ENCODE measurements around the gene EHMT2.
"Not testable (repeated sequence)": the region's sequence is repeated elsewhere in the genome, so short reads cannot be mapped to it uniquely, and the experiment has no call there.

EHMT2 gene

GRCh38 chr6:31915351-31915750, 17.9 kb upstream of the EHMT2 start:
- DNase-seq (ENCODE audit: low spot score) = no peak

- DNase-seq (ENCODE audit: low spot score) = no peak
Observed at GRCh38 chr6:31911826-31912585, 14.5 kb upstream of the EHMT2 start.

DNA sequence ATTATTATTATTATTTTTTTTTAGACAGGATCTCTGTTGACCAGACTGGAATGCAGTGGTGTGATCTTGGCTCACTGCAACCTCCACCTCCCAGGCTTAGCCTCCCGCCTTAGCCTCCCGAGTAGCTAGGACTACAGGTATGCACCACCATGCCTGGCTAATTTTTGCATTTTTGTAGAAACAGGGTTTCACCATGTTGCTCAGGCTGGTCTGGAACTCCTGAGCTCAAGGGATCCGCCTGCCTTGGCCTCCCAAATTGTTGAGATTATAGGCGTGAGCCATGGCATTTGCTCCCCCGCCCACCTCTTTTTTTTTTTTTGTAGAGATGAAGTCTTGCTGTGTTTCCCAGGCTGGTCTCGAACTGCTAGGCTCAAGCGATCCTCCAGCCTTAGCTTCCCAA, 11.8 kb upstream of the EHMT2 start:
- DNase-seq (ENCODE audit: low spot score) = not testable (repeated sequence)

GRCh38 chr6:31908791-31909190, 11.3 kb upstream of the EHMT2 start:
- no peak for DNase-seq (ENCODE audit: low spot score)

DNA sequence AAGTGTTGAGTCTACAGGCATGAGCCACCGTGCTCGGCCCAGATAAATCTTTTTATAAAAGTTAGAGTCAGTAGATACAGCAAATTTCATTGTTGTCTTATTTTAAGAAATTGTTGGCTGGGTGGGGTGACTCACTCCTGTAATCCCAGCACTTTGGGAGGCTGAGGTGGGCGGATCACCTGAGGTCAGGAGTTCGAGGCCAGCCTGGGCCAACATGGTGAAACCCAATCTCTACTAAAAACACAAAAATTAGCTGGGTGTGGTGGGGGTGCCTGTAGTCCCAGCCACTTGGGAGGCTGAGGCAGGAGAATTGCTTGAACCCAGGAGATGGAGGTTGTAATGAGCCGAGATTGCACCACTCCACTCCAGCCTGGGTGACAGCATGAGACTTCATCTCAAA, 10.8 kb upstream of the EHMT2 start:
- DNase-seq (ENCODE audit: low spot score) = not testable (repeated sequence)

- DNase-seq (ENCODE audit: low spot score) = no peak
Observed at GRCh38 chr6:31907158-31907813, 9.8 kb upstream of the EHMT2 start.

DNA sequence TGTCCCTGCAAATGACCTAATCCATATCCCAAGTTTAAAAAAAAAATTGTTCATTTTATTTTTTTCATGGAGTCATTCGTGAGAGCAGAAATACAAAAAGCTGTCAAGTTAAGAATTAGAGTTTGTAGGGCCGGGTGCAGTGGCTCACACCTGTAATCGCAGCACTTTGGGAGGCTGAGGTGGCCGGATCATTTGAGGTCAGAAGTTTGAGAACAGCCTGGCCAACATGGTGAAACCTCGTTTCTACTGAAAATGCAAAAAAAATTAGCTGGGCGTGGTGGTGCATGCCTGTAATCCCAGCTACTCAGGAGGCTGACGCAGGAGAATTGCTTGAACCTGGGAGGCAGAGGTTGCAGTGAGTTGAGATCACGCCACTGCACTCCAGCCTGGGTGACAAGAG, 9.2 kb upstream of the EHMT2 start:
- not testable (repeated sequence) for DNase-seq (ENCODE audit: low spot score)

DNA sequence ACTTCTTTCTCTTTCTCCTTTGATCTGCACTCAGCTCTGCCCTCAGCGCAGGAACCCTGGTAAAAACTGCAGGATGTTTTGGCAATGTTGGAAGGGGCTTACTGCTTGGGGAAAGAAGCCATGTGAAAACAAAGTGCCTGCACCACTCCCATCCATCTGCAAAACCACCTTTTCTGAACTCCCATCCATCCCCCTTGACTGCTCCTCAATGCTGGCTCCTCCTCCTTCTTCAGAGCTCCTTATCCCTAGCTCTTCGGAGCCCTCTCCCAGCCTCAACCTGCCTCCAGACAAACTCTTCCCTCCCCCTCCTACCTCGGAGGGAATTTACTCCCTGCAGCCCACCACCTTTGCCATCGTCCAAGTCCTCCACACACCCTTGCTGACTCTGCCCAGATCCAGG, 8.6 kb upstream of the EHMT2 start:
- DNase-seq (ENCODE audit: low spot score) = no peak

- no peak for DNase-seq (ENCODE audit: low spot score)
Observed at GRCh38 chr6:31905041-31905440, 7.5 kb upstream of the EHMT2 start.

DNA sequence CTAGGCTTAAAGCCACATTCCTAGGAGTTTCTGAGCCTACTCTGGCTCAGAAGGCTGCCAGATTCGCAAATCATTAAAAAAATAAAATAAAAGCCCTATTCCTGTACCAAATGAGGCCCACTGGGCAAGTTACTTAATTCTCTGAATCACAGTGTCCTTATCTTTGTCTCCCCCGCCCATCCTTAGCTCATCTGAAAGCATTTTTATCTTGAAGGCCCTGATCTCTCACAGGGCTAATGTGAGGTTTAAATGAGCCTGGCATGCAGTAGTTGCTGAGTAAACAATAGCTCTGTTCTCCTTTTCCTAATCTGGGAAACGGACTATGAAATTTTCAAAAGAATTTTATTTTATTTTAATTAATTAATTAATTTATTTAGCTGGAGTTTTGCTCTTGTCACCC, 6.5 kb upstream of the EHMT2 start:
- DNase-seq (ENCODE audit: low spot score) = no peak

- peak; percentile 92 for DNase-seq (ENCODE audit: low spot score)
Observed at GRCh38 chr6:31901953-31902643, 4.6 kb upstream of the EHMT2 start, which contains the start of gene ZBTB12. Gene ZBTB12, minus strand, starts transcription at chr6:31902086. Its CDS starts 781 bp downstream, at chr6:31901305.

DNA sequence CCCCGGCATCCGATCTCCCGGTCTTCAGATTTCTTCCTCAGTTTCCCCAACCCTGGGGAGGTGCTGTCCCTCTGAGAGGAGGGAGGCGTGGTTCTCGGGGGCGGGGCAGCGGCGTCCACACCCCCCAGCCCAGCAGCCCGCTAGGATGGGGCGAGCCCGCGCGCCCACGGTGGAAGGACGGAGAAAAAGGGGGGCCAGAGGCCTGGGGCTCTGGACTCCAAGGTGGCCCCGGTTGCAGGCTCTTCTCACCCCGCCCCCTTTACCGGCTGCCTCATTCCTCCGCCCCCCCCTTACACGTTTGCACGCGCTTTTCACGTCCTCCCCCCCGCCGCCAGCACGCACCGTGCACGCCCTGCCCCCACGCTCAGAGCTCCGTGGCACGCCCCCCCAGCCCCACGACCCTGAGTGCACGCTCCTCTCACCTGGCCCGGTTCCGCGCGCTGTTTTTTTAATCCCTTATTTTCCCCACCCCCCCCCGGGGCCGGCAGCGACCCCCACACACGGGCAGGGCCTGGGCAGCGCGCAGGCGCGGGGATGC, 4.0 kb upstream of the EHMT2 start:
- peak; percentile 44 for DNase-seq (ENCODE audit: low spot score)

DNA sequence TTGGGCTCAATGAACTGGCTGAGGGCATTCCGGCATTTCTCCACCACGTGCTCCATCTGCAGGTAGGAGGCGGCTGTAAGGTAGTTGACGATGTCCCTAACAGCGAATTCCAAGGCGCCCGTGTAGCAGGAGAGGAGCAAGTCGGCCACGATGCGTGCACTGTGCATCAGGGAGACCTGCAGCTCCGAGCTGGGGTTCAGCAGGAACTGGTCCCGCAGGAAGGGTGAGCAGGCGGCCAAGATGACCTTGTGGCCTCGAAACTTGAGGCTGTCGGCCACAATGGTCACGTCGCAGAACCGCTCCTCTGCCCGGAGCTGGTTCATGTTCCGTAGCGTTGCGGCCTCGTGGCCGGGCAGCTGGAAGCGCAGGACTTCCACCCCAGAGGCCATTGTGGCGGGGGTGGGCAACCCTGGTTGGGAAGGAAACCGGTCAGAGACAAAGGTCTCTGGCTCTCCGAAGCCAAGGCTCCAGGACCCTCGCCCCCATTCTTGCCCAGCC, 3.5 kb upstream of the EHMT2 start:
- no peak for DNase-seq (ENCODE audit: low spot score)

GRCh38 chr6:31899882-31900722, 2.6 kb upstream of the EHMT2 start:
- no peak for DNase-seq (ENCODE audit: low spot score)

GRCh38 chr6:31899215-31899614, 1.7 kb upstream of the EHMT2 start:
- no peak for DNase-seq (ENCODE audit: low spot score)

DNA sequence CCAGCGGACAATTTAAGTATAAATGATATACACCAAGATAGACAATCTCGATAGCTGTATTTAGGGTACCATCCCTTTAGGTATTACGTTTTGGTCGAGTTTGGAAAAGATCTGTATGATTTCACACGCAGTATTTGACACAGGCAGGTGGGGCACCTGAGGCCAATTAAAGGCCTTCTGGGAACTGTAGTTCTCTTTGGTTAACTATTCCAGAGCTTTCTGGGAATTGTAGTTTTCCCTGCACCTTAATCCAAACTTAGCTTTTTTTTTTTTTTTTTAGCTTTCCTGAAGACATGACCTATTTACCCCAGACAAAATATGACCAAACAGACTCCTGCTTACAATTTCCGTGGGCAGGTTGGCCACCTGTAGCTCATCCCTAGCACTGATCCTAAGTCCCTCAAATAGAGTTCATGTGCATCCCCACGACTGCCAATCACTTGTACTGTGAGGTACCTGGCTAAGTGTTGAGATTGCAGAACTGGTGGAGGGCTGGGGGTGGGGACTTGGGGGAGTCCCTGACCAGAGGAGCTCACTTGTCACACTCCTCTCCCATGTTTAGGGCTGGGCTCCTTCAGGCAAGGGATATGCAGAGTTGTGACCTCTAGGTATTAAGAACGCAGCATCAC, 999 bp upstream of the EHMT2 start:
- DNase-seq (ENCODE audit: low spot score) = peak; percentile 70

DNA sequence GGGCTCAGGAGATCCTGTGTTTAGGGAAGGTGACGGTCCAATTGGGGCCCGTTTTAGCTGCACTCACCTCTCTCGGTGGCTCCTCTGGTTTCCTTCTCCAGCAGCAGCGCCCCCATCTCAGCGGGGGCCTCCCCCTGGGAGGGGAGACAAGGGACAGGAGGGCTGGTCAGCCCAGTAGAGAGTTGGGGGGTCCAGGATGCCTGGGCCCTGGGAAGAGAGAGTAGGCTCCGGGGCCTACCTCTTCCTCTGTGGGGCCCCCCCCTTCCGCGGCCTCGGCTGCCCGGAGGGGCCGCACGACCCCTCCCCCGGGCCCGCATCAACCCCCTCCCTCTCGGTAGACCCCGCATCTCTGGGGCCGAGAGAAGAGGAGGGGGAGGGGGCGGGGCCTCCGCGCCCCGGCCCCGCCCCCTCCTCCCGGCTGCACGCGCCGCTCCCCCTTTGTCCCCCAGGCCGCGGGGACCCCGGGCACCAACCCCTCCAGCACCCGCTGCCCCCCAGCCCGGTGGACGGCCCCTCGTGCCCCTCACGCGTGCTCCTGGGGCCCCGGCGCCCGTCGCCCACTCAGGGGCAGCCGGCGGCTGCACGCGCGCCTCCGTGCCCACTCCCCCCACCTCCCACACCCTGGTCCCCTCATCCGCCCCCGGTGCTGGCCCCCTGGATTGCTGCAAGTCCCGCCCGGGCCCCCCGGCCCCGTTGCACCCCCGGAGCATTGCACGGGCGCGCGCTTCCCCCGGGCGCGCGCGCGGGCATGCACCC, 464 bp downstream of the EHMT2 start:
- DNase-seq (ENCODE audit: low spot score) = no peak

DNA sequence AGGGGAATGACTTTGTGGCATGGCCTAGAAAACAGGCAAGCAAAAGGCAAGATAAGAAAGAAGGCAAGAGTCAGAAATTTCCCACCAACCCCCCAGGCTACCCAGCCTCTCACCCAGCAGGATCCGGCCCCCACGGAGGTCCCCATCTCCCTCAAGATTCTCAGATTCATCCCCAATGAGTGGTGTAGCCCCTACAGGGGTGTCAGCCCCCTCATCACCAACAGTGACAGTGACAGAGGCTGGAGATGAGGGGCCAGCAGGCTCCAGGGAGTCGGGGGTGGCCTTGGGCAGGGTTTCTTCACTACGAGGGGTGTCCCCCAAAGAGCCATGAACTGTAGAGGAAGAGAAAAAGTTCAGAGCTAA, 1.0 kb downstream of the EHMT2 start:
- DNase-seq (ENCODE audit: low spot score) = no peak

- no peak for DNase-seq (ENCODE audit: low spot score)
Observed at GRCh38 chr6:31892821-31893220, 4.7 kb downstream of the EHMT2 start.

DNA sequence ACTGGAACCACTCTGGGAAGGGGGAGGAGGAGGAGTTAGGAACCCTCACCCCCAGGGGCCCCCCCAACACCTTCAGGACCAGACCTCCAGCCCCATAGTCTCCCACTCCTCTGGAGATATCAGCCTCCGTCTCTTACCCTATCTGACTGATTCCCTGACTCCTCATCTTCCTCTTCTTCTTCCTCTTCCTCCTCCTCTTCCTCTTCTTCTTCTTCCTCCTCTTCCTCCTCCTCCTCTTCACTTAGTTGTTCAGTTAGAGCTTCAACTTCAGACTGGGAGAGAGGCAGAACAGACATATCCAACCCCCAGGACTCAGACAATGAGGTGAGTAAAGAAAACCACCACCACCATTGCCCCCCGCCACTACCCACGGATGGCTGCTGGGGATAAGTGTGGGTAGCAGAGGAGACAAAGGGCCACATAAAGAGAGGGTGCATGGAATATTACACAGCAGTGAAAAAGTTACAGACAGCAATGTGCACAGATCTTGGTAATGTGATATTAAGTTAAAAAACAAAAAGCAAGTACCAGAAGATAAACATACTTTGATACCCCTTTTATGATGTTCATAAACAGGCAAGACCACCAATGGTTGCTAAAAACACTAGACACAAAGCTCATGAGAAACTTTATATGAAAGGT, 8.0 kb downstream of the EHMT2 start:
- DNase-seq (ENCODE audit: low spot score) = no peak
